Right cardiac atrium (tissue), 5 donors: Measurements from ENCODE around the gene CABLES1. TPM values are rescaled to one million over a fixed set of nuclear protein-coding genes. Genes with fewer than 3 reads are reported as not detected.

Experiments used
- ATAC-seq, 2 donors: fragments of 200-7000 bp; cut with Tn5 transposase; one replicate each; pipeline versions ENCODE4 v1.8.0 to v1.9.1; 2020; ENCODE audit warnings: moderate library complexity in 2 of 2, mild to moderate bottlenecking in 1 of 2
- DNase-seq, 3 donors: peaks; one replicate each; pipeline ENCODE4 v3.0.0-alpha.2; 2020
- H3K27ac ChIP-seq: one replicate; pipeline ENCODE4 v1.5.1; 2013; ENCODE audit warnings: mild to moderate bottlenecking, low read length, control low read depth, moderate library complexity
- H3K27me3 ChIP-seq: one replicate; pipeline ENCODE4 v1.6.1; 2013; ENCODE audit not compliant: control insufficient read depth, insufficient read depth
- H3K4me1 ChIP-seq: one replicate; pipeline ENCODE4 v1.6.1; 2013; ENCODE audit warnings: low read length; ENCODE audit not compliant: control insufficient read depth, insufficient read depth
- H3K4me3 ChIP-seq: one replicate; pipeline ENCODE4 v1.5.1; 2013; ENCODE audit warnings: low read length, control low read depth
- H3K9me3 ChIP-seq: one replicate; pipeline ENCODE4 v1.6.1; 2013; ENCODE audit warnings: low read length; ENCODE audit not compliant: control insufficient read depth
- WGBS: extraction: QIAGEN DNeasy Blood & Tissue Kit; methylation state at CpG from one replicate; pipeline ENCODE4 v1.1.7; 2013; 5-methylcytosine and 5-hydroxymethylcytosine counted together
- intact Hi-C, 4 donors: fragments of 100-400 bp; cut with DNase I; formaldehyde crosslinking; loops; one replicate each; pipeline versions ENCODE4 v1.11.0 to v1.14.0; 2022 to 2023
- polyA plus RNA-seq: library from polyadenylated mRNA; stranded (reverse); fragments of 200-250 nt; gene quantifications from one replicate; pipeline ENCODE4 v1.2.3, GENCODE V29; 2013
- total RNA-seq, 4 donors: library from RNA; stranded (reverse); fragmentation: NEBNext Ultra II Directional; extraction: Animal tissue kit (Norgen Biotek cat#: 25700); gene quantifications; one replicate each; pipeline ENCODE4 v1.2.1, GENCODE V29; 2021
- donor health status: healthy with polysubstance abuse.
- donor health status: DM: no; HTN: yes; CAD: no.
- donor health status: DM: no; HTN: no; CAD: no.
- donor health status: DM: no; HTN: yes; CAD: no; lungs with severe emphysema.
- donor health status: DM: yes; HTN: yes; CAD: no.

The CABLES1 gene
- total and polyA plus RNA-seq, 5 donors: 3.2 to 5.6 (median 4.1) TPM

DNA sequence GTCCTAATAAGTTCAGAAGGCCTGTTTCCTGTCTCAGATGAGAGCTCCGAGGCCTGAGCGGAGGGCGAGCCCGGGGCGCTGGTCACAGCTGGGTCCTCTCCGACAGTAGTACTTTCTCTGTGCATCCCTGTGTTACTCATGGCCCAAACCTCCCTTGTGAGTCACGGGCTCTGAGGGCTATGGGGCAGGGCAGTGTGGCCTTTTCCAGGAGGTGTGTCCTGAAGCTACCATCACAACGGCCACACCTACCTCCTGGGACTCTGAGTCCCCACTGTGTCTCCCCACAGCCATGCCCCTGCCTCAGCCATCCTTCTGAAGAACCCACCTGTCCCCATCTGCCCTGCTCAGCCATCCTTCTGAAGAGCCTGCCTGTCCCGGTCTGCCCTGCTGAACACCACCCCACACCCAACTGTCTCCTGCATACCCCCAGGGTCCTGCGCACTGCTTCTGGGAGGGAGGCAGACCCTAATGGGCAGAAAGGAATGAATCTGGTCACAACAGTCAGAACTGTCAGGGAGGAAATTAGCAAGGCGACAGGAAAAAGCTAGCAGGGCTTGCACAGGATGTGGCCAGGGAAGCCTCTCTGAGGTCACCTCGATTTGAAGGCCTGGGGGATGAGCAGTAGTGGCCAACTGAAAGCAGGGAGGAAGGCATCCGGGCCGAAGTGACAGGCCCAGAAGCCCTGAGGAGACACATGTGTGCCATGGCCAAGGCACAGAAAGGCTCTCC is 172.4 kb downstream of the CABLES1 start:
- peaks cover 3% of the 10 kb centered on the region for H3K4me1 ChIP-seq
- H3K27me3 ChIP-seq: no peaks in the 10 kb centered on the region
- no peak for DNase-seq
- H3K27ac ChIP-seq: no peak overlapping the region
- WGBS: 76% methylated on average over 14 of the region's 14 CpGs
- intact Hi-C loops: loop anchor here in 1 of 4 donors (10.0 kb wide), 1 partner anchor 63 kb away; no protein-coding TSS in a partner anchor
- no peaks in the 10 kb centered on the region for H3K9me3 ChIP-seq
- no peak overlapping the region for H3K4me3 ChIP-seq
- ATAC-seq: peak in 1 of 2 donors; percentile 7

Other genes with a start within 250 kb of the CABLES1 start
- gene RBBP8, start 202.2 kb upstream of the CABLES1 start, total RNA-seq: 1 to 10 TPM; 6.3 to 9.7 (median 6.7) TPM
- 6.6 TPM for gene RBBP8, start 202.2 kb upstream of the CABLES1 start, polyA plus RNA-seq